Gastroesophageal sphincter (tissue), 3 donors: ENCODE results near the gene ALOX5AP.

ENCODE experiments used
- CTCF ChIP-seq, 4 experiments: fragments of 200-600 bp in 2 of 4; fragments of 450-650 bp in 2 of 4; sonication (generic) in 1 of 4; IDR thresholded peaks; one replicate each; pipeline ENCODE4 v1.5.1; 2017 to 2019; ENCODE audit warnings: antibody characterized with exemption in 4 of 4, mild to moderate bottlenecking in 2 of 4, moderate library complexity in 2 of 4
- POLR2A ChIP-seq, 2 donors: fragments of 450-650 bp; IDR thresholded peaks; one replicate each; pipeline ENCODE4 v1.6.1; 2017; ENCODE audit warnings: antibody characterized with exemption in 2 of 2, mild to moderate bottlenecking in 2 of 2, moderate library complexity in 1 of 2
- POLR2AphosphoS5 ChIP-seq: sonication (generic); formaldehyde crosslinking; IDR thresholded peaks from one replicate; pipeline ENCODE4 v1.6.1; 2017; ENCODE audit warnings: antibody characterized with exemption

DNA sequence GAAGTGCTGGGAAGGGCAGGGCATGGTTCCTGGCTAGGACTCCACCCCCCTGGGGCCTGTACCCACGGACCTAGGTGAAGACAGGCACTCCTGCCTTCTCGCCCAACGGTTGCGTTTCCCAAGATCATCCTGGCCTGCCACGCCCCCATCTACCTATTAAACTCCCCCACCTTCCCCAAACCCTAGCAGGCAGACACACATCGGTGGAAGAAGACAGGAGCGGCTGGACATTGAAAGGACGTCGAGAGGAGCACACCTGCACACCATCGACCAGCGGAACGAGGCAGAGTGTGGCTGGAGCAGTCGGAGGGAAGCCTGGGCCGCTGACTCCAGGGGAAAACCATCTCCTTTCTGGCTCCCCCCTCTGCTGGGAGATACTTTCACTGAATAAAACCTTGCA, 45.6 kb upstream of the ALOX5AP start:
- no peak for TF ChIP-seq POLR2A (IDR thresholded peaks at IDR 0.05)
- no peak for TF ChIP-seq CTCF (IDR thresholded peaks at IDR 0.05)
- no peak for TF ChIP-seq POLR2AphosphoS5
